Esophagus squamous epithelium (tissue), 4 donors: ENCODE measurements around the gene KIAA1217.
"Not testable (repeated sequence)": the region's sequence is repeated elsewhere in the genome, so short reads cannot be mapped to it uniquely, and the experiment has no call there.

Experiments used
- CTCF ChIP-seq, 6 experiments: fragments of 450-650 bp in 4 of 6; fragments of 200-600 bp in 2 of 6; sonication (generic) in 2 of 6; IDR thresholded peaks; one replicate each; pipeline ENCODE4 v1.5.1; 2016 to 2019; ENCODE audit warnings: antibody characterized with exemption in 6 of 6, mild to moderate bottlenecking in 4 of 6, moderate library complexity in 4 of 6
- POLR2A ChIP-seq, 4 donors: fragments of 450-650 bp; IDR thresholded peaks; one replicate each; pipeline ENCODE4 v1.6.1; 2017; ENCODE audit warnings: antibody characterized with exemption in 4 of 4, mild to moderate bottlenecking in 4 of 4, moderate library complexity in 3 of 4

- TF ChIP-seq POLR2A, CTCF (IDR thresholded peaks at IDR 0.05): not testable (repeated sequence)
Observed at GRCh38 chr10:24442641-24443174, 233.8 kb downstream of the KIAA1217 start.
